Activated CD4-positive, alpha-beta memory T cell treated with anti-CD3 and anti-CD28 coated beads, Interleukin-2, amount 10 ng/mL, durations not matched to agents 7 days and 5 days (primary cell): ENCODE measurements around the gene SMG5. TPM values are rescaled to one million over a fixed set of nuclear protein-coding genes. Genes with fewer than 3 reads are reported as not detected.

ENCODE experiments used
- CTCF ChIA-PET: fragments of 350-600 bp; sonication (Branson Sonifier 250); formaldehyde crosslinking; loops from one replicate; lab custom pipeline; 2021; ENCODE audit warnings: antibody characterized with exemption, inconsistent platforms; lab: Charles Lee
- POLR2A ChIA-PET: fragments of 350-600 bp; sonication (Branson Sonifier 250); formaldehyde crosslinking; loops from one replicate; lab custom pipeline; 2021; ENCODE audit warnings: antibody characterized with exemption; lab: Charles Lee
- DNase-seq: peaks from one replicate; pipeline ENCODE4 v3.0.0-alpha.2; 2020
- H3K27ac Mint-ChIP-seq: one replicate; pipeline ENCODE4 v1.8.0; 2021; ENCODE audit warnings: mild to moderate bottlenecking, mixed read lengths
- H3K27me3 Mint-ChIP-seq: one replicate; pipeline ENCODE4 v1.8.0; 2021; ENCODE audit warnings: mixed read lengths
- H3K36me3 Mint-ChIP-seq: one replicate; pipeline ENCODE4 v1.8.0; 2021; ENCODE audit warnings: low read depth, mixed read lengths
- H3K4me1 Mint-ChIP-seq: one replicate; pipeline ENCODE4 v1.8.0; 2021; ENCODE audit warnings: mixed read lengths
- H3K4me3 Mint-ChIP-seq: one replicate; pipeline ENCODE4 v1.8.0; 2021; ENCODE audit warnings: mild to moderate bottlenecking, mixed read lengths
- H3K9me3 Mint-ChIP-seq: one replicate; pipeline ENCODE4 v1.8.0; 2021; ENCODE audit warnings: mixed read lengths
- total RNA-seq, 2 experiments: library from RNA; stranded (reverse); gene quantifications; one replicate each; pipeline ENCODE4 v1.2.3, GENCODE V29; 2021

The SMG5 gene
- total RNA-seq, 2 experiments from 2014 or later = 58.5 to 60.4 TPM

- Mint-ChIP-seq H3K4me3 (no peak overlapping the region), H3K36me3 (peaks cover 19% of the 10 kb centered on the region), H3K4me1 (peaks cover 25% of the 10 kb centered on the region), H3K27me3 (no peaks in the 10 kb centered on the region), H3K27ac (no peak overlapping the region), H3K9me3 (no peaks in the 10 kb centered on the region)
- DNase-seq = no peak
- CTCF ChIA-PET = interaction anchor here (1.3 kb wide), 1 partner anchor 8 kb away, joined by 3 read pairs; no protein-coding TSS in a partner anchor
- POLR2A ChIA-PET = interaction anchor here (0.8 to 2.4 kb wide), 2 partner anchors 9 to 10 kb away, joined by 4 to 10 read pairs; no protein-coding TSS in a partner anchor
These were observed 39.9 kb downstream of the SMG5 start for GRCh38 chr1:156242738-156243137.

- Mint-ChIP-seq H3K9me3 (no peaks in the 10 kb centered on the region), H3K27ac (no peak within 1 kb of the TSS), H3K4me1 (peaks cover 27% of the 10 kb centered on the region), H3K4me3 (no peak within 1 kb of the TSS), H3K36me3 (peaks cover 23% of the 10 kb centered on the region), H3K27me3 (no peaks in the 10 kb centered on the region)
- no peak for DNase-seq
- ChIA-PET POLR2A (interaction anchor here (2.4 kb wide), 1 partner anchor 9 kb away, joined by 10 read pairs; no protein-coding TSS in a partner anchor), CTCF (interaction anchor here (1.3 kb wide), 1 partner anchor 9 kb away, joined by 3 read pairs; no protein-coding TSS in a partner anchor)
These were observed 40.7 kb downstream of the SMG5 start, which contains the start of gene BGLAP for GRCh38 chr1:156241926-156242325. BGLAP (plus strand) TSS chr1:156242184; CDS start chr1:156242232, 48 bp downstream.

- H3K27me3 Mint-ChIP-seq = no peaks in the 10 kb centered on the region
- H3K4me3 Mint-ChIP-seq = no peak overlapping the region
- H3K9me3 Mint-ChIP-seq = no peaks in the 10 kb centered on the region
- POLR2A ChIA-PET = interaction anchor here (0.7 to 2.4 kb wide), 3 partner anchors 10 to 96 kb away, joined by 3 to 10 read pairs (median 3); no protein-coding TSS in a partner anchor
- H3K36me3 Mint-ChIP-seq = peaks cover 27% of the 10 kb centered on the region
- H3K27ac Mint-ChIP-seq = no peak overlapping the region
- no peak for DNase-seq
- CTCF ChIA-PET = interaction anchor here (0.6 to 1.3 kb wide), 2 partner anchors 10 to 143 kb away, joined by 3 to 4 read pairs; no protein-coding TSS in a partner anchor
- H3K4me1 Mint-ChIP-seq = peaks cover 26% of the 10 kb centered on the region
These were observed 41.3 kb downstream of the SMG5 start for GRCh38 chr1:156241311-156241811.

GRCh38 chr1:156238248-156238647 lies 44.4 kb downstream of the SMG5 start:
- H3K27me3 Mint-ChIP-seq = no peaks in the 10 kb centered on the region

GRCh38 chr1:156236164-156236563 lies 46.5 kb downstream of the SMG5 start:
- Mint-ChIP-seq H3K27ac (no peak overlapping the region), H3K4me3 (no peak overlapping the region), H3K36me3 (peaks cover 38% of the 10 kb centered on the region), H3K27me3 (no peaks in the 10 kb centered on the region), H3K4me1 (peaks cover 2% of the 10 kb centered on the region), H3K9me3 (no peaks in the 10 kb centered on the region)
- no peak for DNase-seq
- POLR2A ChIA-PET = interaction anchor here (2.1 kb wide), 1 partner anchor 46 kb away, joined by 5 read pairs; the partner anchor contains the start of gene SMG5
- CTCF ChIA-PET = no interaction called here

More at GRCh38 chr1:156238248-156238647, 44.4 kb downstream of the SMG5 start:
- no peak for DNase-seq
- Mint-ChIP-seq H3K4me3 (no peak overlapping the region), H3K4me1 (peaks cover 6% of the 10 kb centered on the region), H3K27ac (no peak overlapping the region), H3K9me3 (no peaks in the 10 kb centered on the region), H3K36me3 (peaks cover 38% of the 10 kb centered on the region)
- CTCF ChIA-PET = interaction anchor here (0.5 kb wide), 1 partner anchor 81 kb away, joined by 4 read pairs; no protein-coding TSS in a partner anchor
- POLR2A ChIA-PET = interaction anchor here (1.3 to 2.1 kb wide), 2 partner anchors 13 to 44 kb away, joined by 4 to 5 read pairs; partner anchors contain the start of gene SMG5

- H3K9me3 Mint-ChIP-seq = no peaks in the 10 kb centered on the region
- no peaks in the 10 kb centered on the region for H3K27me3 Mint-ChIP-seq
- ChIA-PET CTCF (interaction anchor here (0.7 to 2.2 kb wide), 5 partner anchors 43 to 167 kb away, joined by 3 to 5 read pairs (median 4); no protein-coding TSS in a partner anchor), POLR2A (interaction anchor here (1.0 to 2.5 kb wide), 4 partner anchors 16 to 49 kb away, joined by 3 to 12 read pairs (median 4); partner anchors contain the start of genes PMF1 and SMG5)
- H3K27ac Mint-ChIP-seq = no peak overlapping the region
- no peak for DNase-seq
- H3K4me3 Mint-ChIP-seq = no peak overlapping the region
- H3K4me1 Mint-ChIP-seq = peaks cover 7% of the 10 kb centered on the region
- H3K36me3 Mint-ChIP-seq = peaks cover 30% of the 10 kb centered on the region
These were observed 49.0 kb downstream of the SMG5 start for GRCh38 chr1:156233426-156234127.

- POLR2A ChIA-PET = interaction anchor here (0.6 to 2.5 kb wide), 5 partner anchors 13 to 50 kb away, joined by 3 to 12 read pairs (median 4); partner anchors contain the start of genes PMF1, SLC25A44 and SMG5
- Mint-ChIP-seq H3K4me3 (no peak overlapping the region), H3K36me3 (peaks cover 30% of the 10 kb centered on the region), H3K4me1 (peaks cover 12% of the 10 kb centered on the region), H3K9me3 (no peaks in the 10 kb centered on the region), H3K27me3 (no peaks in the 10 kb centered on the region), H3K27ac (no peak overlapping the region)
- no peak for DNase-seq
- CTCF ChIA-PET = interaction anchor here (1.2 to 2.2 kb wide), 6 partner anchors 9 to 136 kb away, joined by 3 to 5 read pairs (median 4); no protein-coding TSS in a partner anchor
These were observed 50.3 kb downstream of the SMG5 start for GRCh38 chr1:156232201-156232894.

GRCh38 chr1:156230473-156230837 lies 52.2 kb downstream of the SMG5 start:
- CTCF ChIA-PET = interaction anchor here (1.3 to 1.5 kb wide), 2 partner anchors 11 to 85 kb away, joined by 3 to 4 read pairs; no protein-coding TSS in a partner anchor
- peaks cover 29% of the 10 kb centered on the region for H3K36me3 Mint-ChIP-seq
- POLR2A ChIA-PET = interaction anchor here (1.7 kb wide), 1 partner anchor 18 kb away, joined by 6 read pairs; the partner anchor contains the start of gene PMF1
- no peak for DNase-seq
- H3K4me1 Mint-ChIP-seq = peaks cover 23% of the 10 kb centered on the region
- H3K27me3 Mint-ChIP-seq = no peaks in the 10 kb centered on the region
- no peaks in the 10 kb centered on the region for H3K9me3 Mint-ChIP-seq
- no peak overlapping the region for H3K4me3 Mint-ChIP-seq
- H3K27ac Mint-ChIP-seq = no peak overlapping the region

- Mint-ChIP-seq H3K4me3 (no peak overlapping the region), H3K4me1 (peaks cover 26% of the 10 kb centered on the region), H3K9me3 (no peaks in the 10 kb centered on the region), H3K36me3 (peaks cover 32% of the 10 kb centered on the region), H3K27me3 (no peaks in the 10 kb centered on the region), H3K27ac (no peak overlapping the region)
- no peak for DNase-seq
- ChIA-PET CTCF (interaction anchor here (0.8 to 2.0 kb wide), 4 partner anchors 11 to 84 kb away, joined by 3 to 6 read pairs (median 4); no protein-coding TSS in a partner anchor), POLR2A (interaction anchor here (1.0 to 1.7 kb wide), 3 partner anchors 12 to 53 kb away, joined by 4 to 6 read pairs (median 4); partner anchors contain the start of genes PMF1 and SMG5)
These were observed 52.7 kb downstream of the SMG5 start for GRCh38 chr1:156229809-156230472.

- CTCF ChIA-PET = interaction anchor here (2.0 kb wide), 1 partner anchor 83 kb away, joined by 6 read pairs; no protein-coding TSS in a partner anchor
- peaks cover 34% of the 10 kb centered on the region for H3K4me1 Mint-ChIP-seq
- no peaks in the 10 kb centered on the region for H3K27me3 Mint-ChIP-seq
- no peaks in the 10 kb centered on the region for H3K9me3 Mint-ChIP-seq
- no peak overlapping the region for H3K4me3 Mint-ChIP-seq
- no peak for DNase-seq
- H3K36me3 Mint-ChIP-seq = peaks cover 31% of the 10 kb centered on the region
- POLR2A ChIA-PET = interaction anchor here (0.9 to 1.7 kb wide), 4 partner anchors 11 to 35 kb away, joined by 3 to 7 read pairs (median 5); partner anchors contain the start of gene PMF1
- no peak overlapping the region for H3K27ac Mint-ChIP-seq
These were observed 54.1 kb downstream of the SMG5 start for GRCh38 chr1:156228501-156228900.

GRCh38 chr1:156226782-156227181 lies 55.8 kb downstream of the SMG5 start:
- CTCF ChIA-PET = interaction anchor here (0.6 to 6.6 kb wide), 9 partner anchors 13 to 170 kb away, joined by 3 to 179 read pairs (median 32); partner anchors contain the start of genes PMF1, SLC25A44 and SMG5
- Mint-ChIP-seq H3K9me3 (no peaks in the 10 kb centered on the region), H3K4me1 (peaks cover 52% of the 10 kb centered on the region), H3K4me3 (no peak overlapping the region), H3K27ac (peak overlapping the region; percentile 84), H3K27me3 (no peaks in the 10 kb centered on the region), H3K36me3 (peaks cover 46% of the 10 kb centered on the region)
- DNase-seq = no peak
- POLR2A ChIA-PET = interaction anchor here (0.9 to 6.6 kb wide), 12 partner anchors 9 to 130 kb away, joined by 3 to 119 read pairs (median 6); partner anchors contain the start of genes CCT3, PAQR6, PMF1 and SLC25A44
